HEK293 (cell line): ENCODE measurements around the gene LBH.

Source experiments
- AEBP2 ChIP-seq: fragments of 450-650 bp; formaldehyde crosslinking; IDR thresholded peaks from 2 replicates; pipeline ENCODE4 v1.5.1; 2016; ENCODE audit warnings: missing biosample characterization, missing genetic modification characterization, borderline replicate concordance
- BCL11A ChIP-seq: fragments of 450-650 bp; formaldehyde crosslinking; IDR thresholded peaks from 2 replicates; pipeline ENCODE4 v1.5.1; 2016; ENCODE audit warnings: low read depth, missing biosample characterization, missing genetic modification characterization
- KLF17 ChIP-seq: fragments of 450-650 bp; formaldehyde crosslinking; IDR thresholded peaks from 2 replicates; pipeline ENCODE4 v1.5.1; 2016; ENCODE audit warnings: missing biosample characterization, missing genetic modification characterization
- KLF8 ChIP-seq: fragments of 450-650 bp; formaldehyde crosslinking; IDR thresholded peaks from 2 replicates; pipeline ENCODE4 v1.5.1; 2016; ENCODE audit warnings: missing biosample characterization, missing genetic modification characterization
- PRDM6 ChIP-seq: fragments of 450-650 bp; formaldehyde crosslinking; IDR thresholded peaks from 2 replicates; pipeline ENCODE4 v1.5.1; 2017; ENCODE audit warnings: missing biosample characterization, missing genetic modification characterization
- ZBTB1 ChIP-seq: fragments of 450-650 bp; formaldehyde crosslinking; IDR thresholded peaks from 2 replicates; pipeline ENCODE4 v1.5.1; 2016; ENCODE audit warnings: missing biosample characterization, missing genetic modification characterization
- ZBTB10 ChIP-seq: fragments of 450-650 bp; formaldehyde crosslinking; IDR thresholded peaks from 2 replicates; pipeline ENCODE4 v1.5.1; 2016; ENCODE audit warnings: missing biosample characterization, missing genetic modification characterization
- ZBTB17 ChIP-seq: fragments of 450-650 bp; formaldehyde crosslinking; IDR thresholded peaks from 2 replicates; pipeline ENCODE4 v1.5.1; 2016; ENCODE audit warnings: missing biosample characterization, missing genetic modification characterization
- ZBTB6 ChIP-seq: fragments of 450-650 bp; formaldehyde crosslinking; IDR thresholded peaks from 2 replicates; pipeline ENCODE4 v1.5.1; 2017; ENCODE audit warnings: missing biosample characterization, missing genetic modification characterization
- ZBTB8A ChIP-seq: fragments of 450-650 bp; formaldehyde crosslinking; IDR thresholded peaks from 2 replicates; pipeline ENCODE4 v1.5.1; 2016; ENCODE audit warnings: missing biosample characterization, missing genetic modification characterization
- ZEB2 ChIP-seq: fragments of 450-650 bp; formaldehyde crosslinking; IDR thresholded peaks from 2 replicates; pipeline ENCODE4 v1.5.1; 2016; ENCODE audit warnings: missing biosample characterization, missing genetic modification characterization
- ZFHX2 ChIP-seq: fragments of 450-650 bp; formaldehyde crosslinking; conservative IDR thresholded peaks from 2 replicates; pipeline ENCODE4 v1.5.1; 2016; ENCODE audit warnings: missing biosample characterization, missing genetic modification characterization
- ZNF121 ChIP-seq: fragments of 450-650 bp; formaldehyde crosslinking; IDR thresholded peaks from 2 replicates; pipeline ENCODE4 v1.5.1; 2016; ENCODE audit warnings: missing biosample characterization, missing genetic modification characterization
- ZNF138 ChIP-seq: fragments of 450-650 bp; formaldehyde crosslinking; IDR thresholded peaks from 2 replicates; pipeline ENCODE4 v1.5.1; 2016; ENCODE audit warnings: missing biosample characterization, missing genetic modification characterization, borderline replicate concordance
- ZNF146 ChIP-seq: fragments of 450-650 bp; formaldehyde crosslinking; IDR thresholded peaks from 2 replicates; pipeline ENCODE4 v1.5.1; 2016; ENCODE audit warnings: missing biosample characterization, missing genetic modification characterization
- ZNF16 ChIP-seq: fragments of 450-650 bp; formaldehyde crosslinking; IDR thresholded peaks from 2 replicates; pipeline ENCODE4 v1.5.1; 2016; ENCODE audit warnings: low read depth, missing biosample characterization, missing genetic modification characterization
- ZNF174 ChIP-seq: fragments of 450-650 bp; formaldehyde crosslinking; IDR thresholded peaks from 2 replicates; pipeline ENCODE4 v1.5.0; 2017; ENCODE audit warnings: missing biosample characterization, mild to moderate bottlenecking, missing genetic modification characterization
- ZNF18 ChIP-seq: fragments of 450-650 bp; formaldehyde crosslinking; IDR thresholded peaks from 2 replicates; pipeline ENCODE4 v1.5.1; 2016; ENCODE audit warnings: missing biosample characterization, missing genetic modification characterization
- ZNF202 ChIP-seq: fragments of 450-650 bp; formaldehyde crosslinking; IDR thresholded peaks from 2 replicates; pipeline ENCODE4 v1.5.1; 2016; ENCODE audit warnings: missing biosample characterization, missing genetic modification characterization, borderline replicate concordance
- ZNF23 ChIP-seq: fragments of 450-650 bp; formaldehyde crosslinking; IDR thresholded peaks from 2 replicates; pipeline ENCODE4 v1.5.1; 2016; ENCODE audit warnings: missing biosample characterization, missing genetic modification characterization, borderline replicate concordance
- ZNF24 ChIP-seq: fragments of 450-650 bp; formaldehyde crosslinking; IDR thresholded peaks from 2 replicates; pipeline ENCODE4 v1.5.1; 2016; ENCODE audit warnings: missing biosample characterization, missing genetic modification characterization
- ZNF266 ChIP-seq: fragments of 450-650 bp; formaldehyde crosslinking; IDR thresholded peaks from 2 replicates; pipeline ENCODE4 v1.5.1; 2016; ENCODE audit warnings: missing biosample characterization, missing genetic modification characterization, low read depth
- ZNF394 ChIP-seq: fragments of 450-650 bp; formaldehyde crosslinking; IDR thresholded peaks from 2 replicates; pipeline ENCODE4 v1.5.1; 2016; ENCODE audit warnings: missing biosample characterization, missing genetic modification characterization, mild to moderate bottlenecking, moderate library complexity, borderline replicate concordance
- ZNF423 ChIP-seq: fragments of 450-650 bp; formaldehyde crosslinking; IDR thresholded peaks from 2 replicates; pipeline ENCODE4 v1.5.1; 2016; ENCODE audit warnings: missing biosample characterization, missing genetic modification characterization
- ZNF473 ChIP-seq: fragments of 450-650 bp; formaldehyde crosslinking; IDR thresholded peaks from 2 replicates; pipeline ENCODE4 v1.5.1; 2017; ENCODE audit warnings: missing biosample characterization, missing genetic modification characterization
- ZNF544 ChIP-seq: fragments of 450-650 bp; formaldehyde crosslinking; IDR thresholded peaks from 2 replicates; pipeline ENCODE4 v1.5.0; 2017; ENCODE audit warnings: missing biosample characterization, missing genetic modification characterization
- ZNF621 ChIP-seq: fragments of 450-650 bp; formaldehyde crosslinking; IDR thresholded peaks from 2 replicates; pipeline ENCODE4 v1.5.1; 2017; ENCODE audit warnings: missing biosample characterization, missing genetic modification characterization
- ZNF626 ChIP-seq: fragments of 450-650 bp; sonication (Bioruptor Pico); formaldehyde crosslinking; IDR thresholded peaks from 2 replicates; pipeline ENCODE4 v1.5.1; 2018; ENCODE audit warnings: missing biosample characterization, missing genetic modification characterization, inconsistent platforms
- ZNF660 ChIP-seq: fragments of 450-650 bp; IDR thresholded peaks from 2 replicates; pipeline ENCODE4 v1.5.1; 2018; ENCODE audit warnings: missing biosample characterization, mild to moderate bottlenecking, missing genetic modification characterization
- ZNF701 ChIP-seq: fragments of 450-650 bp; formaldehyde crosslinking; IDR thresholded peaks from 2 replicates; pipeline ENCODE4 v1.5.1; 2016; ENCODE audit warnings: missing biosample characterization, missing genetic modification characterization
- ZNF768 ChIP-seq: fragments of 450-650 bp; formaldehyde crosslinking; IDR thresholded peaks from 2 replicates; pipeline ENCODE4 v1.5.1; 2018; ENCODE audit warnings: missing biosample characterization, mild to moderate bottlenecking, missing genetic modification characterization

Gene LBH

GRCh38 chr2:30252723-30253701 is 21.7 kb downstream of the LBH start (continued):
- TF ChIP-seq AEBP2 = no peak
- no peak for TF ChIP-seq ZNF423 (tag by site-specific recombination)
- TF ChIP-seq ZNF660 (tag by site-specific recombination) = no peak
- TF ChIP-seq ZNF768 (tag by site-specific recombination) = no peak
- TF ChIP-seq ZBTB10 = no peak
- peak; percentile 51 for TF ChIP-seq PRDM6
- no peak for TF ChIP-seq ZNF18
- TF ChIP-seq ZFHX2 (tag by site-specific recombination) = no peak
- TF ChIP-seq ZNF473 (tag by site-specific recombination) = no peak
- no peak for TF ChIP-seq BCL11A
- TF ChIP-seq ZNF138 (tag by site-specific recombination) = no peak
- TF ChIP-seq ZNF266 = no peak
- TF ChIP-seq ZBTB8A (tag by site-specific recombination) = no peak
- peak; percentile 67 for TF ChIP-seq ZEB2
- TF ChIP-seq ZBTB6 (tag by site-specific recombination) = no peak
- TF ChIP-seq ZNF121 (tag by site-specific recombination) = no peak
- TF ChIP-seq ZNF16 = no peak
- TF ChIP-seq ZNF24 (tag by site-specific recombination) = no peak
- no peak for TF ChIP-seq ZNF626 (tag by site-specific recombination)
- TF ChIP-seq ZNF202 (tag by site-specific recombination) = no peak
- TF ChIP-seq ZBTB17 = no peak
- no peak for TF ChIP-seq ZNF146 (tag by site-specific recombination)
- no peak for TF ChIP-seq ZNF394
- TF ChIP-seq ZNF621 (tag by site-specific recombination) = no peak
- TF ChIP-seq KLF8 (tag by site-specific recombination) = no peak
- no peak for TF ChIP-seq KLF17
- TF ChIP-seq ZNF23 (tag by site-specific recombination) = no peak
- no peak for TF ChIP-seq ZNF174 (tag by site-specific recombination)
- TF ChIP-seq ZBTB1 (tag by site-specific recombination) = no peak
- TF ChIP-seq ZNF701 (tag by site-specific recombination) = no peak
- no peak for TF ChIP-seq ZNF544 (tag by site-specific recombination)
